ENCODE measurements around the gene CD8A. TPM values are rescaled to one million over a fixed set of nuclear protein-coding genes. Genes with fewer than 3 reads are reported as not detected.
"Not testable (repeated sequence)": the region's sequence is repeated elsewhere in the genome, so short reads cannot be mapped to it uniquely, and the experiment has no call there.

Gene CD8A
- 1 to 10 TPM in 3 of 4 donors, under 1 TPM in 1; 0.83 to 5.5 (median 1.1) TPM for total RNA-seq

GRCh38 chr2:86790676-86791572, at the start of gene CD8A:
TSS of gene CD8A (minus strand) at chr2:86790913. CDS start at chr2:86790825, 88 bp downstream.
- peaks cover 0 to 6% (median 0%) of the 10 kb centered on the region in 4 donors for H3K9me3 ChIP-seq
- 16% methylated on average over 16 of the region's 57 CpGs for WGBS
- H3K4me3 ChIP-seq, result peak within 1 kb of the TSS; percentile 31 to 49 (median 37)
- intact Hi-C loops (cut with DNase I), result no loop called here
- no peaks in the 10 kb centered on the region for H3K36me3 ChIP-seq
- H3K27ac ChIP-seq (replicated peaks in 1 of 4), result no peak within 1 kb of the TSS
- H3K4me1 ChIP-seq, result peaks cover 27 to 38% (median 35%) of the 10 kb centered on the region in 4 donors
- peak; percentile 90 for DNase-seq (ENCODE audit: extremely low spot score)
- peaks cover 9 to 79% (median 55%) of the 10 kb centered on the region in 4 donors for H3K27me3 ChIP-seq
- TF ChIP-seq POLR2AphosphoS5 (IDR thresholded peaks at IDR 0.05) (no peak), EP300 (IDR thresholded peaks at IDR 0.05) (no peak), CTCF (IDR thresholded peaks at IDR 0.05) (no peak)

GRCh38 chr2:86839871-86840548, 49.3 kb upstream of the CD8A start:
- H3K27ac ChIP-seq (replicated peaks in 1 of 4); DNase-seq (ENCODE audit: extremely low spot score); intact Hi-C loops (cut with DNase I); H3K27me3 ChIP-seq; H3K36me3 ChIP-seq; H3K4me3 ChIP-seq; H3K9me3 ChIP-seq: not testable (repeated sequence)
- WGBS, result 72% methylated on average over 7 of the region's 11 CpGs
- peaks cover 0 to 15% (median 11%) of the 10 kb centered on the region in 4 donors for H3K4me1 ChIP-seq

- intact Hi-C loops (cut with DNase I); H3K27me3 ChIP-seq: not testable (repeated sequence)
- 100% methylated on average over 3 of the region's 7 CpGs for WGBS
Observed at GRCh38 chr2:86839455-86839854, 48.7 kb upstream of the CD8A start.

DNA sequence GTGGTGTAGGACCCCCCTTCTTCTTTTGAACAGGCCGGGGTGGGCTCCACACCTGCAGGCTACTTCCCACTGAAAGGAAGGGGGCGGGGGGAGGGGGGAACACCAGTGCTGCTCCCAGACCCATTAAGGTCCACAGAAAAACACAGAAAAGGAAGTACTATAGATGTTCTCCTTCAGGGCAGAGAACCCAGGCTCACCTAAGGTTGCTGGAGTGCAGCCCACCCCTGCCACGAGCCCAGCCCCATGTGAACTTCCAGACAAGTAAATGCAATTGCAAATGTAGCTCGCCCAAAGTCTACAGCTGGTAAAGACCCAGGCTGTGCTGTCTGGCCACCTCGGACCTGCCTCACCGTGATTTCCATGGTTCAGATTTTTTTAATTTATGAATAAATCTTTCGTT, 47.0 kb upstream of the CD8A start:
- Histone ChIP-seq H3K27ac (replicated peaks in 1 of 4) (peak overlapping the region in 3 of 4 donors; percentile 33 to 37 (median 35)), H3K4me3 (peak overlapping the region in 1 of 4 donors; percentile 7), H3K4me1 (peaks cover 0 to 15% (median 11%) of the 10 kb centered on the region in 4 donors)
- H3K9me3 ChIP-seq; intact Hi-C loops (cut with DNase I); H3K27me3 ChIP-seq; DNase-seq (ENCODE audit: extremely low spot score); H3K36me3 ChIP-seq: not testable (repeated sequence)
- 56% methylated on average over 6 of the region's 7 CpGs for WGBS

More at GRCh38 chr2:86839455-86839854, 48.7 kb upstream of the CD8A start:
- H3K27ac ChIP-seq (replicated peaks in 1 of 4); H3K9me3 ChIP-seq; DNase-seq (ENCODE audit: extremely low spot score); H3K36me3 ChIP-seq; H3K4me3 ChIP-seq: not testable (repeated sequence)
- peaks cover 0 to 15% (median 11%) of the 10 kb centered on the region in 4 donors for H3K4me1 ChIP-seq

- peaks cover 0 to 15% (median 11%) of the 10 kb centered on the region in 4 donors for H3K4me1 ChIP-seq
- H3K36me3 ChIP-seq; intact Hi-C loops (cut with DNase I); H3K9me3 ChIP-seq; DNase-seq (ENCODE audit: extremely low spot score); H3K27me3 ChIP-seq: not testable (repeated sequence)
- TF ChIP-seq POLR2AphosphoS5 (IDR thresholded peaks at IDR 0.05), result peak; percentile 48 to 67
- H3K27ac ChIP-seq (replicated peaks in 1 of 4), result peak overlapping the region; percentile 38 to 64 (median 63)
- WGBS, result 56% methylated on average over 6 of the region's 19 CpGs
- peak overlapping the region; percentile 7 to 39 (median 31) for H3K4me3 ChIP-seq
Observed at GRCh38 chr2:86836915-86837695, 46.4 kb upstream of the CD8A start.

- intact Hi-C loops (cut with DNase I); H3K27ac ChIP-seq (replicated peaks in 1 of 4); H3K4me3 ChIP-seq; H3K9me3 ChIP-seq; H3K36me3 ChIP-seq; H3K27me3 ChIP-seq; DNase-seq (ENCODE audit: extremely low spot score): not testable (repeated sequence)
- peaks cover 0 to 15% (median 11%) of the 10 kb centered on the region in 4 donors for H3K4me1 ChIP-seq
- WGBS, result no CpG with 5 or more reads among the region's 4 CpGs
Observed at GRCh38 chr2:86835548-86835889, 44.8 kb upstream of the CD8A start.

DNA sequence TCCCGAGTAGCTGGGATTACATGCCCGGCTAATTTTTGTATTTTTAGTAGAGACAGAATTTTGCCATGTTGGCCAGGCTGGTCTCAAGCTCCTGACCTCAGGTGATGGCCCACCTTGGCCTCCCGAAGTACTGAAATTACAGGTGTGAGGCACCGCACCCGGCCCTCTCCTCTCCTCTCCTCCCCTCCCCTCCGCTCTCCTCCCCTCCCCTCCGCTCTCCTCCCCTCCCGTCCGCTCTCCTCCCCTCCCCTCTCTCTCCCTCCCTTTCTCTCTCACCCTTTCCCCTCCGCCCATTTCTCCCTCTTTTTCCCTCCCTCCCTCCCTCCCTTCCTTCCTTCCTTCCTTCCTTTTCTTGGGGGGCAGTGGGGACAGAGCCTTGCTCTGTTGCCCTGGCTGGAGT, 42.6 kb upstream of the CD8A start:
- intact Hi-C loops (cut with DNase I), result no loop called here
- Histone ChIP-seq H3K27me3 (no peaks in the 10 kb centered on the region), H3K36me3 (no peaks in the 10 kb centered on the region), H3K4me1 (peaks cover 0 to 15% (median 11%) of the 10 kb centered on the region in 4 donors), H3K4me3 (no peak overlapping the region), H3K9me3 (no peaks in the 10 kb centered on the region), H3K27ac (replicated peaks in 1 of 4) (no peak overlapping the region)
- WGBS, result 83% methylated on average over 10 of the region's 10 CpGs
- TF ChIP-seq POLR2AphosphoS5 (IDR thresholded peaks at IDR 0.05) (no peak), POLR2A (IDR thresholded peaks at IDR 0.05; ENCODE audit: low read depth) (no peak), EP300 (IDR thresholded peaks at IDR 0.05) (no peak), CTCF (IDR thresholded peaks at IDR 0.05) (no peak)
- no peak for DNase-seq (ENCODE audit: extremely low spot score)

Data from esophagus muscularis mucosa (tissue), 4 donors.